Mononuclear cell (primary cell): Measurements from ENCODE around the gene C19orf25. TPM values are rescaled to one million over a fixed set of nuclear protein-coding genes. Genes with fewer than 3 reads are reported as not detected.
"Not testable (repeated sequence)": the region's sequence is repeated elsewhere in the genome, so short reads cannot be mapped to it uniquely, and the experiment has no call there.

Source experiments
- H3K27me3 ChIP-seq: 2 replicates; pipeline ENCODE4 v1.6.0; 2011; ENCODE audit warnings: low read length, control low read depth; ENCODE audit not compliant: insufficient read depth
- H3K4me1 ChIP-seq: 2 replicates; pipeline ENCODE4 v1.5.1; 2011; ENCODE audit warnings: mild to moderate bottlenecking, low read length, control low read depth; ENCODE audit not compliant: insufficient read depth
- H3K4me3 ChIP-seq: 2 replicates; pipeline ENCODE4 v1.5.1; 2011; ENCODE audit warnings: mild to moderate bottlenecking, low read length, moderate library complexity
- H3K9me3 ChIP-seq: 2 replicates; pipeline ENCODE4 v1.5.1; 2011; ENCODE audit warnings: low read depth, mild to moderate bottlenecking, control low read depth, low read length
- total RNA-seq: library from RNA; depleted of rRNA; stranded (reverse); fragments of >200 nt; gene quantifications from one replicate; pipeline ENCODE4 v1.2.3, GENCODE V29; 2012

Gene C19orf25
- total RNA-seq, 1 donor: 11.4 TPM

DNA sequence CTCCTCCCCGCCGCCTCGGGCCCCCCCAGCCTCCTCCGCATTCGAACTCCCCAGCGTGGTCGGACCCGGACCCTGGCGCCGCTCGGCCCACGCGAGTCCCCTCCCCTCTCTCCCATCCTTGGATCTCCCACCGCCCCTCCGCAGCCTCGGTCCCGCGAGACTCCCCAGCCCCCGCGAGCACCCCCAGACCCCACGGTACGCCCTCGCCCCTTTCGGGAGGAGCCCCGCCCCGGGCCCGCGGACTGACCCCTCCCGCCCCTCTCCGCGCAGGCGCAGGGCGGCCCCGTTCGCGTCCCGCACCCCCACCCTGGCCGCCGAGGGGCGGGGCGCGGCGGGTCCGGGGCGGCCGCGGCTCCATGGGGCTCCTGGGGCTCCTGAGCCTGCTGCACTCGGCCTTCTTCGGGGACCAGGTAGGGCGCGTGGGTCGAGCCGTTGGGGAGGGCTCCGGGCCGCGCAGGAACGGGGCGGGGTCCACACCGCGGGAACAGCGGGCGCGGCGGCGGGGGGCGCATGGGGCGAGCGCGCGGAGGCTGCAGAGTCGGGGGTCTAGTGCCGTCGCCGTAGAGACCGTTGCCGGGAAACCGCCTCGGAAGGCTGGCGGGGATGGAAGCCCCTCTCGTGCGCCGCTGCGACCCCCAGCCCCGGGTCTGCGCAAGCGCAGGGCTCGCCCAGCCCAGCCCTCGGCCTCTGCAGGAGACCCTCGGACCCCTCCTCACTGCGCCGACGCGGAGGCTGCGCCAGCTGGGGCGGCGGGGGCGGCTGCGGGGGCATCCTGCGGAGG is 32.9 kb downstream of the C19orf25 start:
- H3K4me1 ChIP-seq: peaks cover 34% of the 10 kb centered on the region
- peaks cover 43% of the 10 kb centered on the region for H3K27me3 ChIP-seq
- no peak overlapping the region for H3K4me3 ChIP-seq
- no peaks in the 10 kb centered on the region for H3K9me3 ChIP-seq

DNA sequence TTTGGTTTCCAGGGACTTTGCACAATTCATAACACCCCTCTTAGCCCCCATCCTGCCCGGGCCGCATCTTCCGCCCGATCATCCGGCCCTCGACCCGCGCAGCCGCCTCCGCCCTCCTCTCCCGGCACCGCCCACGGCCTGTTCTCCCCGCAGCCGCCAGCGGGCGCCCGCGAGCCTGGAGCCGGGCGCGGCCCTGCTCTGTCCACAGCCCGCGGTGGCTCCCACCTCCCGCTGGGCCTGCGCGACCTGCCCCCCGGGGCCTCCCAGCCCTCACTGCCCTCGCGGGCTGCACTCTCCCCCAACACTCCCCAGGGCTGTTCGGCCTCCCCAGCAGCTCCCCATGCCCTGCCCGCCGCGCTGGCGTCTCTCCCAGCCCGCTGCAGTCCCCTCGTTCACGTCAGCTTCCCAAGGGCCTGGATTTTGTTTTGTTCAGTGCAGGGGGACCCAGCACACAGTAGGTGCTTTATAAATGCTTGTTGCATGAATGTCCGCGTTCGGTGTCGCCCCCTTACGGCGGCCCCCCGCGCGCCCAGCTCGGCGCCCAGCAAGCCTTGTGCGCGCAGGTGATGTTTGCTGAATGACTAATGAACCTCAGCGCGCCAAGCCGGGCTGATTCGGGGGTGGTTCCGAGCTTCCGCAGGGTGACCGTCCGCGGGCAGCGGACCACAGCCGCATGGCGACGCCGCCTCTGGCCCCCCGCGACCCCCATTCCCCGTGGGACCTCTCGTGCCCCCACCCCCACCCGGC is 33.7 kb downstream of the C19orf25 start:
- H3K4me3 ChIP-seq: peak overlapping the region; percentile 27
- no peaks in the 10 kb centered on the region for H3K9me3 ChIP-seq
- peaks cover 35% of the 10 kb centered on the region for H3K27me3 ChIP-seq
- H3K4me1 ChIP-seq: peaks cover 38% of the 10 kb centered on the region

DNA sequence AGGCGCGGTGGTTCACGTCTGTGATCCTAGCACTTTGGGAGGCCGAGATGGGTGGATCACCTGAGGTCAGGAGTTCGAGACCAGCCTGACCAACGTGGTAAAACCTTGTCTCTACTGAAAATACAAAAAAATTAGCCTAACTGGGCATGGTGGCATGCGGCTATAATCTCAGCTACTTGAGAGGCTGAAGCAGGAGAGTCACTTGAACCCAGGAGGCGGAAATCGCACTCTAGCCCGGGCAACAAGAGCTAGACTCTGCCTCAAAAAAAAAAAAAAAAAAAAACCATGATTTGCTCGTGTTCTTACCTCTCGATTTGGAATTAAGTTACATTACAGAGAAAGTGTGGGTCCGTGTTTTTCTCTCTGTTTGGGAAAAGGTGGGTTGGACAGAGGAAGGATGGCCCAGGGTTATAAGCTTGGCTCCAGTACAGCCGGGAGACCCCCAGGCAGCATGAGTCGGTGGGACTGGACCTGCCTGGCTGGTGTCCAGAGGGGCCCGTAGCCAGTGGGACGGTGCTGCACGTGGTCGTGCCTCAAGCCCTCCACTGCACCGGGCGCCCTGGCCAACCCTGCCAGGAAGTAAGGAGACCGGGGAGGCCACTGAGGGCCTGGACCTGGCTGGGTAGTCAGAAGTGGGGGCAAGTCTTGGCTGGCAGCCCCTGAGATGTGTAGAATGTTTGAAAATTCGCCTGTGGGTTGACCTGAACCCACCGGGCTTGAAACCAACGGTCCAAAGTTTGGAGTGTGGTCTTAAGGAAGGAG is 37.2 kb downstream of the C19orf25 start:
- H3K4me1 ChIP-seq: peaks cover 44% of the 10 kb centered on the region
- peaks cover 5% of the 10 kb centered on the region for H3K27me3 ChIP-seq
- no peaks in the 10 kb centered on the region for H3K9me3 ChIP-seq
- H3K4me3 ChIP-seq: no peak overlapping the region

DNA sequence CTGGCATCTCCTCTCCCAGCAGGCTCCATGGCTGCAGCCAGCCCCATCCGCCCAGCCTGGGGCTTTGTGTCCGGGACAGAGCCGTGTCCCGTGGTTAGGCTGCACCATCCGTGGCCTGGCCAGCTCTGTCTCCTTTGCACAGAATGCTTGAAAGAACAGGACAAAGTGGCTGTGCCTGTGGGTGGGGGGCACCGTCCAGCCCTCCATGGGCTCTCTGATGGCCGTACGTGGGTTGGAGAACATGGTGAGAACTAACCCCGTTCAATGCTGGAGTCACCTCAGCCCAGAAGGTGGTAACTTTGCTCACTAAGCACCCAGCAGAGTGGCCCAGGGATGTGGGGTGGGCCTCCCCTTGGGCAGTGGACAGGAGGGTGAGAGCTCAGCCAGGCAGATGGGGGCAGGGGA is 38.0 kb downstream of the C19orf25 start:
- peaks cover 37% of the 10 kb centered on the region for H3K4me1 ChIP-seq
- no peaks in the 10 kb centered on the region for H3K9me3 ChIP-seq
- H3K27me3 ChIP-seq: no peaks in the 10 kb centered on the region
- H3K4me3 ChIP-seq: no peak overlapping the region

DNA sequence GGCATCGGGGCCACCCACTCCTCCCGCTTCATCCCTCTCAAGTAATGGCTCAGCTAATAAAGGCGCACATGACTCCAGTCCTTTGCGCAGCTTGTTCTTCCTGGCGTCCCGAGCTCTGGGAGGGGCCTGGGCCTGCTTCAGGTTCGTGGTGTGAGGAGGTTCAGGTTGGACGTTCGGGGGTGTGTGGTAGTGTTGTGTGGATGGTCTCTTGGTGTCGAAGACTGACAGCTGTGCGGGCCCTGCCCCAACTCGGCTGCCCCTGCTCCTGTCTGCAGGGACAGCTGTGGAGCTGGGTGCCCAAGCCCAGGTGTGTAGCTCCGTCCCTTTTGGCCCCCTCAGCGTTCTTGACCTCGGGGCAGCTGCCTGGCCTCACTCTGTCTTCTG is 38.6 kb downstream of the C19orf25 start:
- no peaks in the 10 kb centered on the region for H3K27me3 ChIP-seq
- peaks cover 34% of the 10 kb centered on the region for H3K4me1 ChIP-seq
- no peaks in the 10 kb centered on the region for H3K9me3 ChIP-seq
- no peak overlapping the region for H3K4me3 ChIP-seq

DNA sequence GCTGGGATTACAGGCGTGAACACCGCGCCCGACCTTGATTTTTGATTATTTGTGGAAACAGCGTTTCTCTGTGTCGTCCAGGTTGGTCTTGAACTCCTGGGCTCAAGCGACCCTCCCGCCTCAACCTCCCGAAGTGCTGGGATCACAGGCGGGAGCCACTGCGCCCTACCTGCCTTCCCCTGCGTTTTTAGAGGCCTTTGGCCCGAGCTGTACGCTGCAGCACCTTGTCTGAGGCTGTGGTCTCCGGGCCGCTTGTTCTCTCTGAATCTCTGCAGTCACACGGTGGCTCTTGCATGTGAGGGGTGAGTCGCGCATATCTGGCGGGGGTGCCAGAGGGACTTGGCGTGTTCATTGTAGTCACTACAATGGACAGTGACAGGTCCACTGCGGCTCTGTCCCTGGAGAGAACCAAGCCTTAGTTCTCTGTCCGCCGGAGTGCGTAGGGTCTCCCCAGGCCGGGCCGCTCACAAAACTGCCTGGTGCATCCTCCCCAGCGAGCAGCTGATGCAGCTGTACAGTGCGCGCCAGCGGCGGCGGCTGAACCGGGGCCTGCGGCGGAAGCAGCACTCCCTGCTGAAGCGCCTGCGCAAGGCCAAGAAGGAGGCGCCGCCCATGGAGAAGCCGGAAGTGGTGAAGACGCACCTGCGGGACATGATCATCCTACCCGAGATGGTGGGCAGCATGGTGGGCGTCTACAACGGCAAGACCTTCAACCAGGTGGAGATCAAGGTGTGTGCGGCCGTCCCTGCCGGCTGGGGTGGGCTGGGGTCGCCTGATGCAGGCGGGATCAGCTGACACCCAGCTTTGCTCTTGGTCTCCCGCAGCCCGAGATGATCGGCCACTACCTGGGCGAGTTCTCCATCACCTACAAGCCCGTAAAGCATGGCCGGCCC is 39.2 kb downstream of the C19orf25 start:
- not testable (repeated sequence) for H3K9me3 ChIP-seq, H3K27me3 ChIP-seq, H3K4me3 ChIP-seq
- peaks cover 28% of the 10 kb centered on the region for H3K4me1 ChIP-seq

DNA sequence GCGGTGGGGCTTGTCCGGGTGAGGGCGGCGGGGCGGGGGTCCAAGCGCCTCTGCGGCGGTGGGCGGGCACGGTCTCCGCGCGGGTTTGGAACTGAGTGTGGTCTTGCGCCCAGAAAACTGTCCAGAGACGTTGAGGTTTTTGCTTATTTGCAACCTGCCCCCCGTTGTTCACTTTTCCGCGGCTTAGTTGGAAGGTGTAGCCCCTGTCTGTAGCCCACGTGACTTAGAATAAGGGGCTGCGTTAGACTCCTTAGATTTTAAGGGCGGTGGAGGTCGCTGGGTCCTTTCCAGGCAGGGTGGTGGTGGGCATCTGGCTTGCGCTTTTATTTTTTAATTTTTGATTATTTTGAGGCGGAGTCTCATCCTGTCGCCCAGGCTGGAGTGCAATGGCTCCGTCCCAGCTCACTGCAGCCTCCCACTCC is 40.1 kb downstream of the C19orf25 start:
- Histone ChIP-seq H3K9me3 (no peaks in the 10 kb centered on the region), H3K4me1 (peaks cover 24% of the 10 kb centered on the region), H3K27me3 (no peaks in the 10 kb centered on the region), H3K4me3 (peak overlapping the region; percentile 94)

DNA sequence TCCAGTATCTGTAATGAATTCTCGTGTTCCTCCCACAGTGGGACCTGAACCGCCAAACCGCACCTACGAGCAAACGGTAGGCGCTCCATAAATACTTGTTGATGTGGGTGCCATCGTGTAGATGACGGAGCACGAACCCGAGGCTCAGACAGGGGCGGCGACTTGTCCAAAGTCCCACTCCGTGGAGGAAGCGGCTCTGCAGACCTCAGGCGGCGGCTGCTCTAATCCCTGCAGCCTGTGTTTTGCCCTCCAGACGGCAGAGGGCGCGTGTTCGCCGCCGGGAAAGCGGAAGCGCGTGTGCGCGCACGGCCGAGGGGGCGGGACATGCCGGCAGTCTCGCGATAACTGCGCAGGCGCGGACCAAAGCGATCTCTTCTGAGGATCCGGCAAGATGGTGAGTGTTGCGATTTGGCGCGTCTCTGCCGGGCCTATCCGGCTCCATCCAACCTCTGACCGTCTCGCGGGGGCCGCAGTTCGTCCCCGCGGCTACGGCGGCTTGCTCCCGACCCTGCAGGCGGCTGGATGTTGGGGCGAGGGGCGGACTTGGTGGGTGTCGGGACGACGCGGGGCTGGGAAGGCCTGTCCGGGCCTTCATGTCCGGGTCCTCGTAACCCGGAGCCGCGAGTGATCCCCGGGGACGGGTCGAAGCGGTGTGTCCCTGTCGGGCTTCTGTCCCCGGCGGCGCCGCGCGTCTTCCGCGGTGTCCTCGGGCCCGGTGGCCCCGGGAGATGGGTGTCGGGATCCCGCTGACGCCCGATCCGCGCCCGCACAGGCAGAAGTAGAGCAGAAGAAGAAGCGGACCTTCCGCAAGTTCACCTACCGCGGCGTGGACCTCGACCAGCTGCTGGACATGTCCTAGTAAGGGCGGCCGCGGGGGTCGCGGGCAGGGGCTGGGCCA is 40.7 kb downstream of the C19orf25 start, which contains the start of gene RPS15:
Gene RPS15 (plus strand): TSS at position 362 of the 898 bp plus-strand sequence. CDS start 30 bp downstream, at position 392.
- no peaks in the 10 kb centered on the region for H3K27me3 ChIP-seq
- no peaks in the 10 kb centered on the region for H3K9me3 ChIP-seq
- peaks cover 24% of the 10 kb centered on the region for H3K4me1 ChIP-seq
- H3K4me3 ChIP-seq: peak within 1 kb of the TSS; percentile 94

DNA sequence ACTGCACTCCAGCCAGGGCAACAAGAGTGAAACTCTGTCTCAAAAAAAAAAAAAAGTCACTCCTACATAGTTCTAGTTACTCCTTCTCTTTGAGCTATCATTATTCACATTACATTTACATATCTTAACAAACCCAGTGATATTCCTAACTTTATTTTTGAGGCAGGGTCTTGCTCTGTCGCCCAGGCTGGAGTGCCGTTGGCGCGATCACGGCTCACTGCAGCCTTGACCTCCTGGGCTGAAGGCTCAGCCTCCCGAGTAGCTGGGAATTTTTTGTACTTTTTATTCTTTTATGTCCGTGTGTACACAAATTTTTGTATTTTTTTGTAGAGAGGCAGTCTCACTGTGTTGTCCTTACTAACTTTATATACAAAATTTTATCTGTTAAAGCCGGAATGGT is 41.4 kb downstream of the C19orf25 start:
- no peaks in the 10 kb centered on the region for H3K9me3 ChIP-seq
- no peaks in the 10 kb centered on the region for H3K27me3 ChIP-seq
- H3K4me3 ChIP-seq: no peak overlapping the region
- H3K4me1 ChIP-seq: peaks cover 24% of the 10 kb centered on the region

DNA sequence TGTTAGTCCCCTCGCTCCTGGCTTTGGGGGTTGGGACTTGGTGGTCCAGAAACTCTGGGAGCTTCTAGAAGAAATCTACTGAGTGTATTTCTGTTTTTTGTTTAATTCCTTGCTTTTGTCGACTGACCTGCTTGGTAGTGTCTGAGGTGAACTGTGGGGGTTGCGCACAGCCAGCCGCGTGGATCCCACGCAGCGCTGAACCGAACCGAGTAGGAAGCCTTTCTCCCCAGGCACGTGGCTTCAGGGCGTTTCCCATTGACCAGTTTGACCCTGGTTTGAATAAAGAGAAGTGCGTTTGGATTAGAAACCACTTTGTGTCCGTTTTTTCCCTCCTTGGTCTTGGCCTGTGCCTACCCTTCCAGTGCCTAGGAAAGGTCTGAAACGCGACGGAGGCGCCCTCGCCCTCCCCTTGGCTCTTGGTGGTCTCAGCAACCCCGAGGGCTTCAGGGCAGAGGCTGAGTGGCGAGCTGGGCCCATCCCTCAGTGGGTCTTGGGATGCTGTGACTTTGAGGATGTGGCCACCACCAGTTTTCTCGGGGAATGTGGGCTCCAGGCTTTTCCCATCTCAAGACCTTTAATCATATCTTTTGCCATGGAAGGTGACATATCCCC is 43.5 kb downstream of the C19orf25 start:
- Histone ChIP-seq H3K9me3 (no peaks in the 10 kb centered on the region), H3K4me3 (no peak overlapping the region), H3K27me3 (no peaks in the 10 kb centered on the region), H3K4me1 (peaks cover 18% of the 10 kb centered on the region)

DNA sequence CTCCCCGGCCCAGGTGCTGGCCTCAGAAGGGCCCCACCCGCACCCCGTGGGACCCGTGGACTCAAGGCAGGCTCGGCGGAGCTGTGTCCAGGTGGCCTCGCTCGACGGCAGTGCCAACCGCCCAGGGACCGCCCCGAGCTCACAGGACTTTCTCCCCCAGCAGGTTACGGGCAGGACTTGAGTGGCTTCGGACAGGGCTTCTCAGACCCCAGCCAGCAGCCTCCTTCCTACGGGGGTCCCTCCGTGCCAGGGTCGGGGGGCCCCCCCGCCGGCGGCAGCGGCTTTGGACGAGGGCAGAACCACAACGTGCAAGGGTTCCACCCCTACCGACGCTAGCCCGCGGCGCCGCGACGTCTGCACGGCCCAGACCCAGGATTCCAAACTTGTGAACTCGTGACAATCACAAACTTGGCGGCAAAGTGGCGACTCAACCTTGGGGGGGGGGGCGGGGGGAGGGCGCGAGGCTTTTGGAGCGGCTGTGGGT is 44.4 kb downstream of the C19orf25 start:
- Histone ChIP-seq H3K4me3 (no peak overlapping the region), H3K9me3 (no peaks in the 10 kb centered on the region), H3K4me1 (peaks cover 13% of the 10 kb centered on the region), H3K27me3 (no peaks in the 10 kb centered on the region)

DNA sequence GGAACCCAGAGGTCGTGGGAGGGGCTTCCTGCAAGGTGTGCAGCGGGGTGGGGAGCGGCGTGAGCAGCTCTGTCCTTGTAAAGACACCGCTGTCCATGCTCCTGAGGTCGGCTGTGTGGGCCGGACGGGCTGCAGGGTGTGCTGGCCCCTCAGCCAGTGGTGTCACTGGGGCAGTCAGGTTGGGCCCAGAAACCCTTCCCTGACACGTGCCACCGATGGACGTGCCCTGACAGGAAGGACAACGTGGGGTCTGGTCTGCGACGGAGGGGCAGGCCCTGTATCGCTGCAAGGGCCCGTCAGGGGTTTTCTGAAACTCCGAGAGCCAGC is 45.0 kb downstream of the C19orf25 start:
- Histone ChIP-seq H3K4me1 (peaks cover 7% of the 10 kb centered on the region), H3K4me3 (no peak overlapping the region), H3K9me3 (no peaks in the 10 kb centered on the region), H3K27me3 (no peaks in the 10 kb centered on the region)
